HUES48 (cell line): Measurements from ENCODE around the gene C2CD5.

Experiments
- H3K27ac ChIP-seq: one replicate; pipeline ENCODE4 v1.7.0; 2013; ENCODE audit warnings: low read depth, low read length, inconsistent platforms
- H3K27me3 ChIP-seq: 2 replicates; pipeline ENCODE4 v1.6.1; 2013; ENCODE audit warnings: mild to moderate bottlenecking, low read length; ENCODE audit not compliant: control insufficient read depth, insufficient read depth
- H3K36me3 ChIP-seq: 2 replicates; pipeline ENCODE4 v1.6.1; 2013; ENCODE audit warnings: low read length; ENCODE audit not compliant: control insufficient read depth, insufficient read depth
- H3K4me1 ChIP-seq: 2 replicates; pipeline ENCODE4 v1.6.1; 2013; ENCODE audit warnings: mild to moderate bottlenecking, low read length; ENCODE audit not compliant: control insufficient read depth, insufficient read depth
- H3K4me3 ChIP-seq: 2 replicates; pipeline ENCODE4 v1.5.1; 2013; ENCODE audit warnings: mild to moderate bottlenecking, low read depth, low read length
- H3K9ac ChIP-seq: 2 replicates; pipeline ENCODE4 v1.6.1; 2013; ENCODE audit warnings: mild to moderate bottlenecking, low read depth, low read length, moderate library complexity
- H3K9me3 ChIP-seq: 2 replicates; pipeline ENCODE4 v1.6.1; 2013; ENCODE audit warnings: low read length; ENCODE audit not compliant: control insufficient read depth, insufficient read depth

Gene C2CD5

GRCh38 chr12:22535478-22535877, 8.9 kb downstream of the C2CD5 start:
- no peak overlapping the region for H3K4me3 ChIP-seq
- no peak overlapping the region for H3K9ac ChIP-seq
- H3K4me1 ChIP-seq: peaks cover 20% of the 10 kb centered on the region
- H3K27me3 ChIP-seq: no peaks in the 10 kb centered on the region
- H3K36me3 ChIP-seq: peaks cover 28% of the 10 kb centered on the region
- no peaks in the 10 kb centered on the region for H3K9me3 ChIP-seq
- H3K27ac ChIP-seq: no peak overlapping the region

GRCh38 chr12:22535038-22535437, 9.3 kb downstream of the C2CD5 start:
- peaks cover 28% of the 10 kb centered on the region for H3K36me3 ChIP-seq
- H3K4me1 ChIP-seq: peaks cover 20% of the 10 kb centered on the region
- H3K9ac ChIP-seq: no peak overlapping the region
- H3K4me3 ChIP-seq: no peak overlapping the region
- H3K27ac ChIP-seq: no peak overlapping the region
- no peaks in the 10 kb centered on the region for H3K27me3 ChIP-seq
- H3K9me3 ChIP-seq: no peaks in the 10 kb centered on the region

GRCh38 chr12:22533155-22533554, 11.2 kb downstream of the C2CD5 start:
- H3K9ac ChIP-seq: no peak overlapping the region
- no peaks in the 10 kb centered on the region for H3K9me3 ChIP-seq
- no peak overlapping the region for H3K27ac ChIP-seq
- H3K36me3 ChIP-seq: peaks cover 30% of the 10 kb centered on the region
- peaks cover 15% of the 10 kb centered on the region; the same call in 1 of the 2 replicates for H3K4me1 ChIP-seq
- H3K4me3 ChIP-seq: no peak overlapping the region
- H3K27me3 ChIP-seq: no peaks in the 10 kb centered on the region

GRCh38 chr12:22532317-22532716, 12.0 kb downstream of the C2CD5 start:
- Histone ChIP-seq H3K9me3 (no peaks in the 10 kb centered on the region), H3K36me3 (peaks cover 37% of the 10 kb centered on the region), H3K4me3 (no peak overlapping the region), H3K9ac (no peak overlapping the region), H3K27ac (no peak overlapping the region), H3K27me3 (no peaks in the 10 kb centered on the region), H3K4me1 (peaks cover 15% of the 10 kb centered on the region; the same call in 1 of the 2 replicates)

- Histone ChIP-seq H3K27me3 (no peaks in the 10 kb centered on the region), H3K9ac (no peak overlapping the region), H3K4me3 (no peak overlapping the region), H3K9me3 (no peaks in the 10 kb centered on the region), H3K27ac (no peak overlapping the region), H3K36me3 (peaks cover 37% of the 10 kb centered on the region), H3K4me1 (peaks cover 11% of the 10 kb centered on the region; the same call in 1 of the 2 replicates)
Observed at GRCh38 chr12:22531205-22531604, 13.1 kb downstream of the C2CD5 start.

- no peaks in the 10 kb centered on the region for H3K9me3 ChIP-seq
- H3K27me3 ChIP-seq: no peaks in the 10 kb centered on the region
- H3K27ac ChIP-seq: no peak overlapping the region
- H3K4me3 ChIP-seq: no peak overlapping the region
- H3K4me1 ChIP-seq: no peaks in the 10 kb centered on the region
- H3K9ac ChIP-seq: no peak overlapping the region
- peaks cover 51% of the 10 kb centered on the region for H3K36me3 ChIP-seq
Observed at GRCh38 chr12:22529281-22530060, 14.9 kb downstream of the C2CD5 start.

- H3K36me3 ChIP-seq: peaks cover 55% of the 10 kb centered on the region
- H3K9ac ChIP-seq: no peak overlapping the region
- H3K4me1 ChIP-seq: no peaks in the 10 kb centered on the region
- no peaks in the 10 kb centered on the region for H3K27me3 ChIP-seq
- no peak overlapping the region for H3K4me3 ChIP-seq
- no peak overlapping the region for H3K27ac ChIP-seq
- no peaks in the 10 kb centered on the region for H3K9me3 ChIP-seq
Observed at GRCh38 chr12:22527999-22528398, 16.3 kb downstream of the C2CD5 start.

GRCh38 chr12:22526836-22527235, 17.5 kb downstream of the C2CD5 start:
- Histone ChIP-seq H3K4me3 (no peak overlapping the region), H3K4me1 (no peaks in the 10 kb centered on the region), H3K27me3 (no peaks in the 10 kb centered on the region), H3K9ac (no peak overlapping the region), H3K36me3 (peaks cover 62% of the 10 kb centered on the region), H3K9me3 (no peaks in the 10 kb centered on the region), H3K27ac (no peak overlapping the region)

GRCh38 chr12:22525426-22525825, 18.9 kb downstream of the C2CD5 start:
- H3K9me3 ChIP-seq: no peaks in the 10 kb centered on the region
- peaks cover 62% of the 10 kb centered on the region for H3K36me3 ChIP-seq
- H3K27ac ChIP-seq: no peak overlapping the region
- H3K27me3 ChIP-seq: no peaks in the 10 kb centered on the region
- H3K9ac ChIP-seq: no peak overlapping the region
- H3K4me3 ChIP-seq: no peak overlapping the region
- no peaks in the 10 kb centered on the region for H3K4me1 ChIP-seq

GRCh38 chr12:22518998-22519397, 25.3 kb downstream of the C2CD5 start:
- no peak overlapping the region for H3K9ac ChIP-seq
- no peak overlapping the region for H3K27ac ChIP-seq
- peaks cover 53% of the 10 kb centered on the region for H3K36me3 ChIP-seq
- H3K4me3 ChIP-seq: no peak overlapping the region
- H3K4me1 ChIP-seq: peaks cover 4% of the 10 kb centered on the region; the same call in 1 of the 2 replicates
- no peaks in the 10 kb centered on the region for H3K27me3 ChIP-seq
- no peaks in the 10 kb centered on the region for H3K9me3 ChIP-seq

- no peaks in the 10 kb centered on the region for H3K9me3 ChIP-seq
- H3K4me1 ChIP-seq: peaks cover 6% of the 10 kb centered on the region; the same call in 1 of the 2 replicates
- H3K4me3 ChIP-seq: no peak overlapping the region
- peaks cover 49% of the 10 kb centered on the region for H3K36me3 ChIP-seq
- H3K27ac ChIP-seq: no peak overlapping the region
- H3K27me3 ChIP-seq: no peaks in the 10 kb centered on the region
- no peak overlapping the region for H3K9ac ChIP-seq
Observed at GRCh38 chr12:22518060-22518719, 26.2 kb downstream of the C2CD5 start.
